KG1 (cell line): Measurements from ENCODE around the gene PCDHA5.
"Not testable (repeated sequence)": the region's sequence is repeated elsewhere in the genome, so short reads cannot be mapped to it uniquely, and the experiment has no call there.

ENCODE experiments used
- DNase-seq: peaks from one replicate; lab custom pipeline; 2025; lab: John Stamatoyannopoulos, UW

The PCDHA5 gene

GRCh38 chr5:140821375-140822280 lies at the start of gene PCDHA5:
Gene PCDHA5, plus strand, starts transcription at chr5:140821613.
- no peak for DNase-seq

- no peak for DNase-seq
Observed at GRCh38 chr5:140780512-140780911, 40.9 kb upstream of the PCDHA5 start.

- DNase-seq = no peak
Observed at GRCh38 chr5:140785905-140786686, 35.3 kb upstream of the PCDHA5 start, which contains the start of gene PCDHA1. Gene PCDHA1, plus strand, starts transcription at chr5:140786140.

GRCh38 chr5:140787422-140787821 lies 34.0 kb upstream of the PCDHA5 start:
- DNase-seq = not testable (repeated sequence)

- DNase-seq = not testable (repeated sequence)
Observed at GRCh38 chr5:140787849-140788504, 33.4 kb upstream of the PCDHA5 start.

GRCh38 chr5:140791089-140791488 lies 30.3 kb upstream of the PCDHA5 start:
- no peak for DNase-seq

GRCh38 chr5:140794595-140795258 lies 26.7 kb upstream of the PCDHA5 start, which contains the start of gene PCDHA2:
Gene PCDHA2, plus strand, starts transcription at chr5:140794852.
- no peak for DNase-seq

- DNase-seq = no peak
Observed at GRCh38 chr5:140795259-140795641, 26.2 kb upstream of the PCDHA5 start.

- DNase-seq = not testable (repeated sequence)
Observed at GRCh38 chr5:140796072-140796717, 25.2 kb upstream of the PCDHA5 start.

- DNase-seq = no peak
Observed at GRCh38 chr5:140796718-140797095, 24.7 kb upstream of the PCDHA5 start.

- no peak for DNase-seq
Observed at GRCh38 chr5:140800816-140801493, 20.5 kb upstream of the PCDHA5 start, which contains the start of gene PCDHA3. Gene PCDHA3, plus strand, starts transcription at chr5:140801057.

- no peak for DNase-seq
Observed at GRCh38 chr5:140801494-140801841, 19.9 kb upstream of the PCDHA5 start.

- DNase-seq = not testable (repeated sequence)
Observed at GRCh38 chr5:140802381-140802780, 19.0 kb upstream of the PCDHA5 start.

- no peak for DNase-seq
Observed at GRCh38 chr5:140802781-140803271, 18.6 kb upstream of the PCDHA5 start.

GRCh38 chr5:140806834-140807775 lies 14.3 kb upstream of the PCDHA5 start, which contains the start of gene PCDHA4:
Gene PCDHA4, plus strand, starts transcription at chr5:140807068.
- peak; percentile 2 for DNase-seq

GRCh38 chr5:140808241-140808888 lies 13.0 kb upstream of the PCDHA5 start:
- not testable (repeated sequence) for DNase-seq

- no peak for DNase-seq
Observed at GRCh38 chr5:140808889-140809291, 12.5 kb upstream of the PCDHA5 start.

- DNase-seq = no peak
Observed at GRCh38 chr5:140822281-140822629, 842 bp downstream of the PCDHA5 start.

- not testable (repeated sequence) for DNase-seq
Observed at GRCh38 chr5:140822969-140823368, 1.6 kb downstream of the PCDHA5 start.
